GM19238 (cell line): ENCODE data around the gene SUPT16H.
A peak's percentile ranks its signal among the peaks of the same experiment; 100 is the strongest.
"Not testable (repeated sequence)": the region's sequence is repeated elsewhere in the genome, so short reads cannot be mapped to it uniquely, and the experiment has no call there.

Source experiments
- DNase-seq: peaks from one replicate; pipeline ENCODE4 v3.0.0; 2011; ENCODE audit warnings: low spot score; ENCODE audit not compliant: insufficient read length

Gene SUPT16H

DNA sequence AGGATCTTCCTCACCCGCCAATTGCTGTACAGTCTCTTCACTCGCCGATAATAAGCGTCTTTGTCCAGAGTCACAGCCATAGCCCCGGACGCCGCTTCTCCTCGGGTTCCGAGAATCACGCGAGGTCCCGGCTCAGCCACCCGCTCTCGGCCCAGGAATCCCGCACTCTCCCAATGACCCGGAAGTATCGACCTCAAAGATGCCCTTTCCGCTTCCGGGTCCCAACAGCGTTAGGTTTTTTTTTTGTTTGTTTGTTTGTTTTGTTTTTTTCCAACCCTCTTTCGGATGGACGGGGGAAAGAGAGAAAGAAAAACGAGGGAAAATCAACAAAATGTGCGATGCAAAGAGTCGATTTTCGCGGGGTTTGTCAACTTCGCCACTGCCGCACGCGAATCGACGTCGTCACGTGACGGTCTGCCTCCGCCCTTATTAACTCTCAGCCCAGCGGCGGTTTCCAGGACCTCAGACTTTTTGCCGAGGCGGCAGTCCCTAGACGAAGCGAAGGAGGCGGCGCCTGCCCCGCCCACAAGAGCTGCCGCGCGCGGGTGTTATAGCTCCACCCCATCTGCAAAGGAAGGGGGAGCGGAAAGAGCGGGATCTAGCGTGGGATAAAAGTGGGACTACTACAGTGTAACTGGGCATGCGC lies at the start of gene SUPT16H:
Gene SUPT16H (minus strand): TSS at position 172 of the 646 bp plus-strand sequence. CDS start 92 bp downstream, at position 80.
- DNase-seq: peak; percentile 79

DNA sequence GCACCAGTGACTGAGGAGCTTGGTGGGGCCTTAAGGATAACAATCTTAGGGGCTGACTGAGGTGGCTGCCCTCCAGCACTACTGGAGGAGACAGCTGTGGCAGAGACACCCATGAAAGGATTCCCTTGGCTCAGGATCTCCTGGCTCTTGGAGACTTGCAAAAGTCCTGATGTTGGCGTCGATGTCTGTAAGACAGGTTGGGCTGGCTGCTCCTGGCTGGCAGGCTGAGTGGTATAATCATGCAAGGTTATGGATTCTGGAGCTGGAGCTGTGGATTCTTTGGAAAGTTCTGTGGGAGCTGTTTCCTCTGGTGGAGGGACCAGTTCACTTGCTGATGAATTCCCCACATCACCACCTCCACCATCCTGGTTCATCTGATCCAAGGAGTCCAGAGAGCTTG lies 47.3 kb upstream of the SUPT16H start:
- DNase-seq: no peak

- no peak for DNase-seq
These were observed 45.1 kb upstream of the SUPT16H start for GRCh38 chr14:21428930-21429329.

- no peak for DNase-seq
These were observed 42.9 kb upstream of the SUPT16H start for GRCh38 chr14:21426692-21427091.

- no peak for DNase-seq
These were observed 35.7 kb upstream of the SUPT16H start for GRCh38 chr14:21419528-21419927.

DNA sequence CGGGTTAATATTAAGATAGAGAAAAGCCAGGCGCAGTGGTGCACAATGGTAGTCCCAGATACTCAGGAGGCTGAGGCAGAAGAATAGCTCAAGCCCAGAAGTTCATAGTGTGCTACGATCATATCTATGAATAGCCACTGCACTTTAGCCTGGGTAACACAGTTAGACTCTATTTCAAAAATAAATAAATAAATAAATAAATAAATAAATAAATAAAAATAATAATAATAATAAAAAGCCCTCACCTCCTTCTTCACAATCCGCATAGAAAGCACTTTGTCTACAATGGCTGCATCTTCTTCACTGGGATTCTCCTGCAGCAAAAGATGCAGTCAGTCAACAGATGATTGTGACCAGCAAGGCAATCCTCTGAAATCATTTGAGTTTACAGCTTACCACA lies 31.5 kb upstream of the SUPT16H start:
- no peak for DNase-seq

- no peak for DNase-seq
These were observed 30.4 kb upstream of the SUPT16H start for GRCh38 chr14:21414137-21414631.

- DNase-seq: no peak
These were observed 24.3 kb upstream of the SUPT16H start for GRCh38 chr14:21408147-21408546.

DNA sequence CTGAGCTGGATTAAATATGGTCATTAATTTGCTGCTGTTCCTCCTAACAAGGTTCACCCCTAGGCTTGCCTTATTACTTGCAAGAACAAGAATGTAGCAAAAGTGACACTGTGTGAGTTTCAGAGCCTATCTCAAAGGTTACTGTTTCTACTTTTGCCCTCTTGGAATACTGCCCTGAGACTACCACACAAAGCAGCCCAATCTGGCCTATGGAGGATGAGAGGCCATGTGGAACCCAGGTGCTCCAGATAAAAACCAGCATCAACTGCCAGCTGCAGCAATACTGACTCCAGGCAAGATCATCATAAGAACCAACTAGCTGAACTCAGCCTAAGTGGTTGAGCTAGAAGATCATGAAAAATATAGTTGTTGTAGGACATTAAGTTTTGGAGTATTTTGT lies 22.4 kb upstream of the SUPT16H start:
- DNase-seq: no peak

- no peak for DNase-seq
These were observed 21.3 kb upstream of the SUPT16H start for GRCh38 chr14:21405097-21405496.

- DNase-seq: no peak
These were observed 15.6 kb upstream of the SUPT16H start for GRCh38 chr14:21399311-21399870.

GRCh38 chr14:21398901-21399300 lies 15.1 kb upstream of the SUPT16H start:
- DNase-seq: no peak

DNA sequence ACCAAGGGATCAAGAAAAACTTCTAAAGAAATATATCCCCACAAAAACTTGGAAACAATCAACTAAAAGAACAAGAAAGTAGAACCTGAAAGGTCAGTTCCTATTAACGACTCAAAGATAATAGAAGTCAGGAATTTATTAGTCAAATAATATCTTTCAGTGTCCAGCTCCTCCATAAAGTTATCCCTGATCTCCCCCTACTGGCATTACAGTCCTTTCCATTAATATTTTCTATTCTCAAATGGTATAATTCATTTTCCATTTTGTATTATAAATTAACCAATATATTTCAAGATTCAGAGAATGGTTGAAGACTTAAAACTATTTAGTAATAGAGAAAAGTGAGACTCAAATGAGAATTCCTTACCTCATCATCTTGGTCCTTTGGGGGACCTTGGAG lies 11.6 kb upstream of the SUPT16H start:
- no peak for DNase-seq

DNA sequence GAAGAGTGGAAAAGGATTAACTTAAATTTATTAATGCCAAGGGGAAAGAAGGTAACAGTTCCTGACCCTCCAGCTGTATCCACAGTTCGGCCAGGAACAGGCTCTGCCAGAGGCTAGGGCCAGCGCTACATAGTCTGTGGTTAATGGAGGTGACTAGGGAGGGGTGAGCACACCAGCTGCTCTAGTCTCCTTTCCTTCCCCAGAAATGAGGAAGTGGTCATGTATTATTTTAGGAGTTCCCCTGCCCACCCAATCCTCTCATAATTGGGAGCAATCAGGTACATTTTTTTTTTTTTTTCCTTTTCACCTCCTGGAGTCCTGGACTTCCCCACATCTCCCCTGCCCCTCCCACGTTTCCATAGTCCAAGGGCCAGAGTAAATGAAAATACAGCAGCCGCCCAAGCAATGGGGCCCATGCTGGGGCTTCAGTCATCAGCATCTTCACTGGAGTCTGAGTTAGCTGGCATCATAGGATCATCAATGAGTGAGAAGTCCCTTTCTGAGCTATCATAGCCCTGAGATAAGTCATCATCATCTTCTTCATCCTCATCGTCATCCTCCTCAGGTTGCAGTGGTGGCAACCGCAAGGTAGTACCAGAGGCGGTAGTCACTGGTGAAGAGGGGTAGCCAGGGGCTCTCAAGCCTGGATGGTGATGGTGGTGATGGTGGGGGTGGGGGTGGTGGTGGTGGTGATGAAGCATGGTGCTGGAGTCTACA lies 1.5 kb upstream of the SUPT16H start:
- peak; percentile 17 for DNase-seq

GRCh38 chr14:21384494-21384851 lies 654 bp upstream of the SUPT16H start:
- DNase-seq: peak; percentile 8

- peak; percentile 13 for DNase-seq
These were observed 652 bp downstream of the SUPT16H start for GRCh38 chr14:21382886-21383847.

DNA sequence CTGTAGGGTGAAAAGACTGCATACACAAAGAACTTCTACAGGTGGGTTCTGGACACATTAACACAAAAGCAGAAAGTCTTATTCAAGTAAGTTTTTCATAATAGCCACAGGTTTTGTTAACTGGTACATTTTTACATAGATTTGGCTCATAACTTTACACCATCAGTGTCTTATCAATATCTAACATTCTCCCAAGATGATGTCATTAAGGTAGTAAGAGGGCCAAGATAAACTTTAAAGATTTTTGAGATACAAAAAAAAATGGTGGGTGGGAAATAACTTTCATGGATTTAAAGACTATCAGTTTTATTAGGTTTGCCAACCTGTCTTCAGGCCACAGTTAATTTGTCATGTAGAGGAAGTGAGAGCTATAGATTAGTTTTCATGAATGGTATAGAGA lies 1.7 kb downstream of the SUPT16H start:
- no peak for DNase-seq

DNA sequence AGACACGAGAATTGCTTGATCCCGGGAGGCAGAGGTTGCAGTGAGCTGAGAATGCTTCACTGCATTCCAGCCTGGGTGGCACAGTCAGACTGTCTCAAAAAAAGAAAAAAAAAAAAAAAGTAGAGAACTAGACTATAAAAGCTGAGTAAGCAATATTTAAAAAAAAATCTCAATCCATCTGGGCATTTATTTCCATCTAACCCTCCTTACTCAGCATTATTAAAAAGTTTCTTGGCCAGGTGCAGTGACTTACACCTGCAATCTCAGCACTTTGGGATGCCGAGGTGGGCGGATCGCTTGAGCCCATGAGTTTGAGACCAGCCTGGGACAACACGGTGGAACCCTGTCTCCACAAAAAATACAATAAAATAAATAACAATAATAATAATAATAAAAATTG lies 4.5 kb downstream of the SUPT16H start:
- DNase-seq: no peak

DNA sequence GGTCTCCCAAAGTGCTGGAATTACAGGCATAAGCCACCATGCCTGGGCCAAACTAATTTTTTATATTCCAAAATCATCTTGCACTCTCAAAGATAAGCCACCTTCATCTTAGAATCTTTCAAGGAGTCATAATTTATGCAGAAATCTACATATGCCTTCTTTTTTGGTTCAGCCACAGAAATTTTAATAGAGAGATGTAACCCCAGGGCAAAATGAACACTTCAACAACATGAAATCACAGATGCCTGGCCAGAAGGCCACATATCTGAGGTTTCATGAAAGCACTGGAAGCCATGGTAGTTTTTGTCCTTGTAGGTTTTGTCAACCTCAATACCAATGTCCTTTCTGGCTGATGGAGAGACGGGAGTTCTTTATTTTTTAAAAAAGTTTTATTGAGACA lies 9.8 kb downstream of the SUPT16H start:
- DNase-seq: no peak

DNA sequence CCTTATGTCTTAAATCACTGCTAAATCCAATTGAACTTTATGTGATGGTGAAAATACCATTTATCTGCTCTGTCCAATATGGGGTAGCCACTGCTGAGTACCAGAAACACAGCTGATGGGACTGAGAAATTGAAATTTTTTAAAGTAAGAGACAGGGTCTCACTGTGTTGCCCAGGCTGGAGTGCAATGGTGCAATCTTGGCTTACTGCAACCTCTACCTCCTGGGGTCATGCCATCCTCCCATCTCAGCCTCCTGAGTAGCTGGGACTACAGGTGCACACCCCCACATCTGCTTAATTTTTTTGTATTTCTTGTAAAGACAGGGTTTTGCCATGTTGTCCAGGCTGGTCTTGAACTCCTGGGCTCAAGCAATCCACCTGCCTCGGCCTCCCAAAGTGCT lies 11.0 kb downstream of the SUPT16H start:
- DNase-seq: not testable (repeated sequence)

DNA sequence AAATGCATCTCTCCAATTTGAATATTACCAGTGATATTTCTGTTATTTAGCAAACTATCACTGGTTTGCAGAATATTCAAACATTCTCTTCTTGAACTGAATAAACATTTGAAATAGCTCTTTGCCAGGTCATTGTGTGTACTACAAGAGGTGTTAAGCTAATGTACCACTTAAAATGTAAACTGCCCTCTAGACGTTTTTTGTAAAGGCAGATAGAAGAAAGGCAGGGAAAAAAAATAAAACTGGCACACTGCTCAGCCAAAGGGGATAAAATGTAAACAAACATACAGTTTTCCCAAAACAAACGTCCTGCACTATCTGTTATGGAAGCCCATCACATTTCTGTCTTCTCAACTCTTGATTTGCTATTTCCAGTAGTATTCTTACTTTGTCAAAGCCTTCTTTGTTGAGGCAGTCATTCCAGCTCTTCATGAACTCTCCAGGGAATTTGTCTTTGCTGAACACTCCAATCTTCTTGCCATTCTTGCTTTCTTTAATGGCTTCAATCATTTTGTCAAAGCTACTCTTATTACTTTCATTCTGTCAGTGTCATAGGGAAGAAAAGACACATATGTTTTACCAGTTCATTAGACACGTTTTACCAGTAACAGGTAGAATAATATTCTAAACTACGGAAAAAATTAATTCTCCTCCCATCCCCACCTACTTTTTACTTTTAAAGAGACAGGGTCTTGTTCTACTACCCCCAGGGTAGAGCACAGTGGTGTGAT lies 13.7 kb downstream of the SUPT16H start:
- DNase-seq: no peak
